ENCODE measurements around the gene DEPDC1B. TPM values are rescaled to one million over a fixed set of nuclear protein-coding genes. Genes with fewer than 3 reads are reported as not detected.

The DEPDC1B gene
- total RNA-seq, 2 donors from 2014 or later, result 0.66 to 2.3 TPM

- H3K4me1 ChIP-seq, result peaks cover 40% of the 10 kb centered on the region
- peak overlapping the region; percentile 23 to 54 (median 34) for H3K27ac ChIP-seq
- H3K36me3 ChIP-seq (replicated peaks in 1 of 2; ENCODE audit: insufficient read depth in 1 of 2, low read depth in 2 of 2), result no peaks in the 10 kb centered on the region
- ATAC-seq (peak; percentile 73), DNase-seq (peak in 1 of 4 donors; percentile 28)
- TF ChIP-seq CTCF (IDR thresholded peaks at IDR 0.05) (no peak), POLR2A (IDR thresholded peaks at IDR 0.05) (no peak)
- no peaks in the 10 kb centered on the region for H3K27me3 ChIP-seq
- H3K9me3 ChIP-seq, result no peaks in the 10 kb centered on the region
- intact Hi-C loops (cut with DNase I), result no loop called here
- WGBS, 2 donors, result 11 to 12% methylated on average over 3 of the region's 3 CpGs
- H3K4me3 ChIP-seq, result no peak overlapping the region
Observed at GRCh38 chr5:60672693-60673264, 27.2 kb downstream of the DEPDC1B start.

- Histone ChIP-seq H3K27me3 (no peaks in the 10 kb centered on the region), H3K4me1 (peaks cover 40% of the 10 kb centered on the region), H3K36me3 (replicated peaks in 1 of 2; ENCODE audit: insufficient read depth in 1 of 2, low read depth in 2 of 2) (no peaks in the 10 kb centered on the region), H3K27ac (peak overlapping the region; percentile 23 to 54 (median 34)), H3K4me3 (no peak overlapping the region), H3K9me3 (no peaks in the 10 kb centered on the region)
- TF ChIP-seq POLR2A (IDR thresholded peaks at IDR 0.05) (no peak), CTCF (IDR thresholded peaks at IDR 0.05) (no peak)
- 74 to 77% methylated on average over 6 of the region's 6 CpGs for WGBS, 2 donors
- DNase-seq (no peak), ATAC-seq (no peak)
- intact Hi-C loops (cut with DNase I), result no loop called here
Observed at GRCh38 chr5:60671899-60672692, 27.9 kb downstream of the DEPDC1B start.

DNA sequence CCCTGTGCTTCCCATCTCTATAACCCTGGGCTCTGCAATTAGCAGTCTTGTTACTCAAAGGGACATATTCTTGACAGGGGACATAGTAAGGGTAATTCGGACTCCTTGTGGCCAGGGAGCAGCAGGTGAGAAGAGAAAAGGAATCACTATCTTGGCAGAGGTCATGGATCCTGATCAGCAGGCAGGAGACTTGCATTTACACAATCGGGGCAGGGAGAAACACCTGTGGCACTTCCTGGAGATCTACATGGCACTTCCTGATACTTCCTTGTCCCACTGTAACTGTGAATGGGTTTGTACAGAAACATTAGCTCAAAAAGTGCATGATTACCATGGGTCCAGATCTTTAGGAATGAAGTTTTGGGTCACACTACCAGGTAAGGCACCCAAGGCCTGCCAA lies 29.2 kb downstream of the DEPDC1B start:
- TF ChIP-seq POLR2A (IDR thresholded peaks at IDR 0.05) (no peak), CTCF (IDR thresholded peaks at IDR 0.05) (no peak)
- no peaks in the 10 kb centered on the region for H3K27me3 ChIP-seq
- H3K4me1 ChIP-seq, result peaks cover 40% of the 10 kb centered on the region
- intact Hi-C loops (cut with DNase I), result no loop called here
- H3K4me3 ChIP-seq, result no peak overlapping the region
- H3K27ac ChIP-seq, result no peak overlapping the region
- no peaks in the 10 kb centered on the region for H3K36me3 ChIP-seq (replicated peaks in 1 of 2; ENCODE audit: insufficient read depth in 1 of 2, low read depth in 2 of 2)
- 71 to 74% methylated on average over 2 of the region's 2 CpGs for WGBS, 2 donors
- ATAC-seq, result no peak
- DNase-seq, result no peak
- no peaks in the 10 kb centered on the region for H3K9me3 ChIP-seq

DNA sequence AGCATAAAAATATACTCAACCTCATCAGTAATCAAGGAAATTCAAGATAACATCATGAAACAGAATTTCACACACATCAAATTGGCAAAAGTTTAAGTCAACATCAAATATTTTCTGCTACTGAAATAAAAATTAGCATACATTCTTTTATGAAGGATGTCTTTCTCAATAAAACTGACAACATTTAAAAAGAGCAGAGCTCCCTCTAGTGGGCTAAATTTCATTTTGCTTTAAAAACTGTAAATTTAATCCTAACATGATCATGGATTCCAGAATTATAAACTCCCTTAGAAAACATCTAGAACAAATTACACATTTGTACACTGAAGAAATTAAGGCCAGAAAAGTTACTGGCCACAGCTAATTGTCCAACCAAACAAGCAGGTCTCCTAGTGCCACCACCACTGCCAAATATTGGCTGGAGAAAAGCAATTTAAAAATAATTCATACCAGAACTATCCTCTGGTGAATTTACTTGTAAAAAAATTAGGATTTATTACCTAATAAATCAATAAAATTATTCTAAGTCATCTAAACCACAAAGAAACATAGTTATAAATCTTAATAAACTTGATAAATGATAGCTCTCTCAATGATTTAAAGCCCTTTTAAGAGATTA lies 31.2 kb downstream of the DEPDC1B start:
- ATAC-seq (no peak), DNase-seq (no peak)
- TF ChIP-seq CTCF (IDR thresholded peaks at IDR 0.05), result peak in 6 of 7 experiments; percentile 43 to 53 (median 50)
- no peak for TF ChIP-seq POLR2A (IDR thresholded peaks at IDR 0.05)
- no peak overlapping the region for H3K27ac ChIP-seq
- no peak overlapping the region for H3K4me3 ChIP-seq
- H3K9me3 ChIP-seq, result no peaks in the 10 kb centered on the region
- peaks cover 26% of the 10 kb centered on the region for H3K4me1 ChIP-seq
- no peaks in the 10 kb centered on the region for H3K27me3 ChIP-seq
- intact Hi-C loops (cut with DNase I), result no loop called here
- no peaks in the 10 kb centered on the region for H3K36me3 ChIP-seq (replicated peaks in 1 of 2; ENCODE audit: insufficient read depth in 1 of 2, low read depth in 2 of 2)
